ENCODE data around the gene EBF3. TPM values are rescaled to one million over a fixed set of nuclear protein-coding genes. Genes with fewer than 3 reads are reported as not detected.

Gene EBF3
- total RNA-seq, 1 experiment from 2014 or later: 0.12 TPM

DNA sequence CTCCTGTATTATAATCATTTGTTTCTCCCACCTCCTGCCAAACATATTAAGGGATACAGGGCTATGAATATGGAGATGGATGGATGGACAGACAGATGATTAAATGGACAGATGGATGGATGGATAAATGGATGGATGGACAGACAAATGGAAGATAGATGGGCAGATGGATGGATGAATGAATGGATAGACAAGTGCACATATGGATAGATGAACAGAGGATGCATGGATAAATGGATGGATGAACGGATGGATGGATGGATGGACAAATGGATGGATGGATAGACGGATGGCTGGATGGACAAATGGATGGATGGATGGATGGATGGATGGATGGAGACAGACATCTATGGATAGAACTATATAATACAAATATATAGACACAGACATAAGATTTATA is 59.8 kb downstream of the EBF3 start:
- H3K4me2 ChIP-seq (ENCODE audit: low read length): no peak overlapping the region
- no peak overlapping the region for H2AFZ ChIP-seq (ENCODE audit: low read depth, low read length, poor library complexity, severe bottlenecking)
- DNase-seq (ENCODE audit: low read depth, low spot score): no peak
- no peaks in the 10 kb centered on the region for H3K9me2 ChIP-seq (ENCODE audit: insufficient read depth)
- no peak for ATAC-seq
- POLR2A ChIA-PET: no interaction called here
- H3K9me3 ChIP-seq (ENCODE audit: control insufficient read depth in 1 of 2, insufficient read depth in 1 of 2, low read depth in 1 of 2, low read length in 2 of 2): no peaks in the 10 kb centered on the region
- no TSS peak for BruUV-seq (replicated peaks)
- intact Hi-C loops (cut with micrococcal nuclease): no loop called here
- no peak overlapping the region for H3K4me3 ChIP-seq (replicated peaks in 1 of 2; ENCODE audit: low read depth in 1 of 2, low read length in 2 of 2)
- H3K27ac ChIP-seq (ENCODE audit: low read depth, low read length): no peak overlapping the region
- no peaks in the 10 kb centered on the region for H3K79me2 ChIP-seq (ENCODE audit: insufficient read depth, low read length)
- no peaks in the 10 kb centered on the region for H4K20me1 ChIP-seq (ENCODE audit: insufficient read depth)
- RAD21 ChIA-PET (ENCODE audit: low non-redundant PET in 1 of 2, low total read pairs in 2 of 2, uncharacterized antibody in 2 of 2, unreplicated experiment in 2 of 2): no interaction called here
- H3K27me3 ChIP-seq (ENCODE audit: insufficient read depth, low read length): no peaks in the 10 kb centered on the region
- H3K36me3 ChIP-seq (ENCODE audit: control insufficient read depth in 1 of 2, insufficient read depth in 2 of 2, low read length in 2 of 2): no peaks in the 10 kb centered on the region
- H3K9ac ChIP-seq (ENCODE audit: low read length): no peak overlapping the region
- CTCF ChIA-PET: no interaction called here
- no peaks in the 10 kb centered on the region for H3K4me1 ChIP-seq (ENCODE audit: control insufficient read depth in 1 of 2, insufficient read depth in 2 of 2, low read length in 2 of 2)
- no peak for TF ChIP-seq RAD21 (IDR thresholded peaks at IDR 0.05; ENCODE audit: low read depth)
- no peak for TF ChIP-seq TCF7L2 (IDR thresholded peaks at IDR 0.05; ENCODE audit: borderline replicate concordance, extremely low read depth, insufficient read depth, insufficient read length)
- TF ChIP-seq, protein P1, sequence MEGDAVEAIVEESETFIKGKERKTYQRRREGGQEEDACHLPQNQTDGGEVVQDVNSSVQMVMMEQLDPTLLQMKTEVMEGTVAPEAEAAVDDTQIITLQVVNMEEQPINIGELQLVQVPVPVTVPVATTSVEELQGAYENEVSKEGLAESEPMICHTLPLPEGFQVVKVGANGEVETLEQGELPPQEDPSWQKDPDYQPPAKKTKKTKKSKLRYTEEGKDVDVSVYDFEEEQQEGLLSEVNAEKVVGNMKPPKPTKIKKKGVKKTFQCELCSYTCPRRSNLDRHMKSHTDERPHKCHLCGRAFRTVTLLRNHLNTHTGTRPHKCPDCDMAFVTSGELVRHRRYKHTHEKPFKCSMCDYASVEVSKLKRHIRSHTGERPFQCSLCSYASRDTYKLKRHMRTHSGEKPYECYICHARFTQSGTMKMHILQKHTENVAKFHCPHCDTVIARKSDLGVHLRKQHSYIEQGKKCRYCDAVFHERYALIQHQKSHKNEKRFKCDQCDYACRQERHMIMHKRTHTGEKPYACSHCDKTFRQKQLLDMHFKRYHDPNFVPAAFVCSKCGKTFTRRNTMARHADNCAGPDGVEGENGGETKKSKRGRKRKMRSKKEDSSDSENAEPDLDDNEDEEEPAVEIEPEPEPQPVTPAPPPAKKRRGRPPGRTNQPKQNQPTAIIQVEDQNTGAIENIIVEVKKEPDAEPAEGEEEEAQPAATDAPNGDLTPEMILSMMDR (IDR thresholded peaks at IDR 0.05 in 2 of 3, conservative IDR thresholded peaks at IDR 0.05 in 1 of 3; ENCODE audit: borderline replicate concordance in 1 of 3, insufficient read depth in 1 of 3, low read depth in 2 of 3, low read length in 2 of 3): no peak

DNA sequence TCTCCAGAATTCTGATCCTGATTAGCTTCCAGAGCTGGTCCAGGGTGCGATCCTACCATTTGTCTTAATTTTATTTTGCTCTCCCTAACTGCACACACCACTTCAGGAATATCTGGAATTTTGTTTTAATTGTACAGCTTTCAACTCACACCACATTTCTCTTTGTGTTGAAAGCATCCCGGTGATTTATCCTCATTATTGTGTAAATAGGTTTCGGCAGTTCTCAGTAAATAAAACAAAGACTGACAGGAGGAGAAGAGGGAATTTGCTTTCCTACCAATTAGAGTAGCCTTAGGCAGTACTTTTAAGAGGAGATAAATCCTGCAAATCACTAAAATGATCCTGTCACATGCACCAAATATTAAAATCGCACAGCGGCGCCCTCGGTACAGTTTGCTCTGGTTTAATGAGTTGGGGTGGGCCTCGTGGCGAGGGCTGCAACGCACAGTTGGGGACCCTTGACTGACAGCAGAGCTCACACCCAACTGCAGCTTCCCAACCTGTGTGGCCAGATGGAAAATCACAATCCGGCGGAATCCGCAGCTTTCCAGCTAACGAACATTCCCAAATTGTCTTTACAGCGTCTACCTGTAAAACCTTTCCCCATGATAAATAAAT is 62.6 kb downstream of the EBF3 start:
- RAD21 ChIA-PET (ENCODE audit: low non-redundant PET in 1 of 2, low total read pairs in 2 of 2, uncharacterized antibody in 2 of 2, unreplicated experiment in 2 of 2): no interaction called here
- no peaks in the 10 kb centered on the region for H4K20me1 ChIP-seq (ENCODE audit: insufficient read depth)
- H3K27me3 ChIP-seq (ENCODE audit: insufficient read depth, low read length): no peaks in the 10 kb centered on the region
- H3K36me3 ChIP-seq (ENCODE audit: control insufficient read depth in 1 of 2, insufficient read depth in 2 of 2, low read length in 2 of 2): no peaks in the 10 kb centered on the region
- H3K4me1 ChIP-seq (ENCODE audit: control insufficient read depth in 1 of 2, insufficient read depth in 2 of 2, low read length in 2 of 2): no peaks in the 10 kb centered on the region
- ATAC-seq: no peak
- intact Hi-C loops (cut with micrococcal nuclease): no loop called here
- H3K79me2 ChIP-seq (ENCODE audit: insufficient read depth, low read length): no peaks in the 10 kb centered on the region
- H3K9me2 ChIP-seq (ENCODE audit: insufficient read depth): no peaks in the 10 kb centered on the region
- no peak overlapping the region for H2AFZ ChIP-seq (ENCODE audit: low read depth, low read length, poor library complexity, severe bottlenecking)
- no peak overlapping the region for H3K9ac ChIP-seq (ENCODE audit: low read length)
- H3K4me3 ChIP-seq (replicated peaks in 1 of 2; ENCODE audit: low read depth in 1 of 2, low read length in 2 of 2): no peak overlapping the region
- CTCF ChIA-PET: no interaction called here
- DNase-seq (ENCODE audit: low read depth, low spot score): no peak
- no peaks in the 10 kb centered on the region for H3K9me3 ChIP-seq (ENCODE audit: control insufficient read depth in 1 of 2, insufficient read depth in 1 of 2, low read depth in 1 of 2, low read length in 2 of 2)
- no peak overlapping the region for H3K27ac ChIP-seq (ENCODE audit: low read depth, low read length)
- BruUV-seq (replicated peaks): no TSS peak
- no peak overlapping the region for H3K4me2 ChIP-seq (ENCODE audit: low read length)
- POLR2A ChIA-PET: no interaction called here
- TF ChIP-seq, protein P2, sequence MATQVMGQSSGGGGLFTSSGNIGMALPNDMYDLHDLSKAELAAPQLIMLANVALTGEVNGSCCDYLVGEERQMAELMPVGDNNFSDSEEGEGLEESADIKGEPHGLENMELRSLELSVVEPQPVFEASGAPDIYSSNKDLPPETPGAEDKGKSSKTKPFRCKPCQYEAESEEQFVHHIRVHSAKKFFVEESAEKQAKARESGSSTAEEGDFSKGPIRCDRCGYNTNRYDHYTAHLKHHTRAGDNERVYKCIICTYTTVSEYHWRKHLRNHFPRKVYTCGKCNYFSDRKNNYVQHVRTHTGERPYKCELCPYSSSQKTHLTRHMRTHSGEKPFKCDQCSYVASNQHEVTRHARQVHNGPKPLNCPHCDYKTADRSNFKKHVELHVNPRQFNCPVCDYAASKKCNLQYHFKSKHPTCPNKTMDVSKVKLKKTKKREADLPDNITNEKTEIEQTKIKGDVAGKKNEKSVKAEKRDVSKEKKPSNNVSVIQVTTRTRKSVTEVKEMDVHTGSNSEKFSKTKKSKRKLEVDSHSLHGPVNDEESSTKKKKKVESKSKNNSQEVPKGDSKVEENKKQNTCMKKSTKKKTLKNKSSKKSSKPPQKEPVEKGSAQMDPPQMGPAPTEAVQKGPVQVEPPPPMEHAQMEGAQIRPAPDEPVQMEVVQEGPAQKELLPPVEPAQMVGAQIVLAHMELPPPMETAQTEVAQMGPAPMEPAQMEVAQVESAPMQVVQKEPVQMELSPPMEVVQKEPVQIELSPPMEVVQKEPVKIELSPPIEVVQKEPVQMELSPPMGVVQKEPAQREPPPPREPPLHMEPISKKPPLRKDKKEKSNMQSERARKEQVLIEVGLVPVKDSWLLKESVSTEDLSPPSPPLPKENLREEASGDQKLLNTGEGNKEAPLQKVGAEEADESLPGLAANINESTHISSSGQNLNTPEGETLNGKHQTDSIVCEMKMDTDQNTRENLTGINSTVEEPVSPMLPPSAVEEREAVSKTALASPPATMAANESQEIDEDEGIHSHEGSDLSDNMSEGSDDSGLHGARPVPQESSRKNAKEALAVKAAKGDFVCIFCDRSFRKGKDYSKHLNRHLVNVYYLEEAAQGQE (IDR thresholded peaks at IDR 0.05; ENCODE audit: low read depth): no peak
- TF ChIP-seq, protein P3, sequence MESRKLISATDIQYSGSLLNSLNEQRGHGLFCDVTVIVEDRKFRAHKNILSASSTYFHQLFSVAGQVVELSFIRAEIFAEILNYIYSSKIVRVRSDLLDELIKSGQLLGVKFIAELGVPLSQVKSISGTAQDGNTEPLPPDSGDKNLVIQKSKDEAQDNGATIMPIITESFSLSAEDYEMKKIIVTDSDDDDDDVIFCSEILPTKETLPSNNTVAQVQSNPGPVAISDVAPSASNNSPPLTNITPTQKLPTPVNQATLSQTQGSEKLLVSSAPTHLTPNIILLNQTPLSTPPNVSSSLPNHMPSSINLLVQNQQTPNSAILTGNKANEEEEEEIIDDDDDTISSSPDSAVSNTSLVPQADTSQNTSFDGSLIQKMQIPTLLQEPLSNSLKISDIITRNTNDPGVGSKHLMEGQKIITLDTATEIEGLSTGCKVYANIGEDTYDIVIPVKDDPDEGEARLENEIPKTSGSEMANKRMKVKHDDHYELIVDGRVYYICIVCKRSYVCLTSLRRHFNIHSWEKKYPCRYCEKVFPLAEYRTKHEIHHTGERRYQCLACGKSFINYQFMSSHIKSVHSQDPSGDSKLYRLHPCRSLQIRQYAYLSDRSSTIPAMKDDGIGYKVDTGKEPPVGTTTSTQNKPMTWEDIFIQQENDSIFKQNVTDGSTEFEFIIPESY (IDR thresholded peaks at IDR 0.05; ENCODE audit: extremely low read depth, insufficient replicate concordance, low read length): no peak
- no peak for TF ChIP-seq EGR1 (IDR thresholded peaks at IDR 0.05; ENCODE audit: low read depth)
- TF ChIP-seq ZFX (IDR thresholded peaks at IDR 0.05): no peak
- no peak for TF ChIP-seq YY1 (IDR thresholded peaks at IDR 0.05; ENCODE audit: extremely low read depth, insufficient replicate concordance, low read depth, low read length)
- TF ChIP-seq, protein P4, sequence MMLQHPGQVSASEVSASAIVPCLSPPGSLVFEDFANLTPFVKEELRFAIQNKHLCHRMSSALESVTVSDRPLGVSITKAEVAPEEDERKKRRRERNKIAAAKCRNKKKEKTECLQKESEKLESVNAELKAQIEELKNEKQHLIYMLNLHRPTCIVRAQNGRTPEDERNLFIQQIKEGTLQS (IDR thresholded peaks at IDR 0.05): no peak
- TF ChIP-seq CEBPB (IDR thresholded peaks at IDR 0.05; ENCODE audit: low read depth): no peak
- no peak for TF ChIP-seq ELF1 (IDR thresholded peaks at IDR 0.05; ENCODE audit: borderline replicate concordance, low read depth)
- no peak for TF ChIP-seq SIN3A (IDR thresholded peaks at IDR 0.05; ENCODE audit: low read depth)
- no peak for TF ChIP-seq JUND (IDR thresholded peaks at IDR 0.05)

Data from HCT116 (cell line).